Gastroesophageal sphincter (tissue), 4 donors: ENCODE data around the gene PIGZ. TPM values are rescaled to one million over a fixed set of nuclear protein-coding genes. Genes with fewer than 3 reads are reported as not detected.

Source experiments
- ATAC-seq: fragments of 150-250 bp; one replicate; pipeline ENCODE4 v1.9.1; 2016; ENCODE audit warnings: mild to moderate bottlenecking, moderate library complexity
- H3K27ac ChIP-seq, 4 donors: fragments of 200-600 bp; sonication (generic) in 3 of 4; 1 replicate in 3 of 4; 2 replicates in 1 of 4; pipeline ENCODE4 v1.5.1; 2016 to 2019
- H3K27me3 ChIP-seq: fragments of 200-600 bp; sonication (generic); one replicate; pipeline ENCODE4 v1.5.1; 2019
- H3K36me3 ChIP-seq, 2 donors: fragments of 200-600 bp; sonication (generic); one replicate each; pipeline ENCODE4 v1.5.1; 2019; ENCODE audit warnings: control low read depth in 1 of 2
- H3K4me1 ChIP-seq, 3 donors: fragments of 200-600 bp; sonication (generic); 1 replicate in 2 of 3; 2 replicates in 1 of 3; pipeline ENCODE4 v1.5.1; 2016 to 2019; ENCODE audit warnings: control low read depth in 2 of 3
- H3K4me3 ChIP-seq, 2 donors: fragments of 200-600 bp; sonication (generic); one replicate each; pipeline ENCODE4 v1.5.1; 2019; ENCODE audit warnings: mild to moderate bottlenecking in 1 of 2, moderate library complexity in 1 of 2
- H3K9me3 ChIP-seq, 3 donors: fragments of 200-600 bp; sonication (generic); one replicate each; pipeline ENCODE4 v1.5.1; 2017 to 2019; ENCODE audit warnings: control low read depth in 2 of 3
- CTCF ChIP-seq, 4 experiments: fragments of 200-600 bp in 2 of 4; fragments of 450-650 bp in 2 of 4; sonication (generic) in 1 of 4; IDR thresholded peaks; one replicate each; pipeline ENCODE4 v1.5.1; 2017 to 2019; ENCODE audit warnings: antibody characterized with exemption in 4 of 4, mild to moderate bottlenecking in 2 of 4, moderate library complexity in 2 of 4
- EP300 ChIP-seq: sonication (generic); formaldehyde crosslinking; IDR thresholded peaks from one replicate; pipeline ENCODE4 v1.6.1; 2017; ENCODE audit warnings: antibody characterized with exemption, mild to moderate bottlenecking
- POLR2A ChIP-seq, 2 donors: fragments of 450-650 bp; IDR thresholded peaks; one replicate each; pipeline ENCODE4 v1.6.1; 2017; ENCODE audit warnings: antibody characterized with exemption in 2 of 2, mild to moderate bottlenecking in 2 of 2, moderate library complexity in 1 of 2
- POLR2AphosphoS5 ChIP-seq: sonication (generic); formaldehyde crosslinking; IDR thresholded peaks from one replicate; pipeline ENCODE4 v1.6.1; 2017; ENCODE audit warnings: antibody characterized with exemption
- WGBS, 2 donors: methylation state at CpG; one replicate each; pipeline ENCODE4 v1.1.5; 2018; ENCODE audit warnings: low coverage in 1 of 2; 5-methylcytosine and 5-hydroxymethylcytosine counted together
- total RNA-seq, 4 donors: library from RNA; depleted of rRNA; stranded (reverse); fragments of >200 nt; gene quantifications; one replicate each; pipeline ENCODE4 v1.1.0, GENCODE V29; 2016

Gene PIGZ
- total RNA-seq, 4 donors from 2014 or later, result 5.0 to 15.3 (median 10.5) TPM

DNA sequence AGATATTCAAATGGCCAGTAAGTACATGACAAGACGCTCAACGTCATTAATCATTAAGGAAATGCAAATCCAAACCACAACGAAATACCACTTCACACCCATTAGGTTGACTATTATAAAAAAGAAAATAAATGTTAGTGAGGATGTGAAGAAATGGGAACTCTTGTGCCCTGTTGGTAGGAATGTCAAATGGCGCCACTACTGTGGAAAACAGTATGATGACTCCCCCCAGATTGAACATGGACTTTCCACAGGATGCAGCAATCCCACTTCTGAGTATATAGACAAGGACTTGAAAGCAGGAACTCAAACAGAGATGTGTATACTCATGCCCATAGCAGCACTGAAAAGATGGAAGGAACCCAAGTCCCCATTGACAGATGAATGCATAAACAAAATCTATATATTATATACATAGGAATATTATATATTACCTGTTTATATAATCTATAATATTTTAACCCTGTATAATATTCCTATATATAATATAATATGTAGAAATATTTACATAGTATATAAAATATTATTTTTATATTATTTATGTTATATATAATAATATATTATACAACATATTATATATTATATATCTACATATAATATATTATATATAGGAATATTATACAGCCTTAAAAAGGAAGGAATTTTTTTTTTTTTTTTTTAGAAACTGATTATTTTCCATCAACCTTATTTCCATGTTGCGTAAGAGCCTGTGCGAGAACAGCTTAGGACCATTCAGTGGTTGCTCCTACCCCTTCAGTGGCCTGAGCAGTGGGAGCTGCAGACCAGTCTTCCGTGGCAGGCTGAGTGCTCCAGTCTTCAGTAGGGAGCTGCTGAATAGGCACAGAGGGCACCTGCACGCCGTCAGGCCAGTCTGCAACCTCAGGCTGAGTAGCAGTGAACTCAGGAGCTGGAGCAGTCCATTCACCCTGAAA, 17.6 kb upstream of the PIGZ start:
- no peaks in the 10 kb centered on the region for H3K4me1 ChIP-seq
- 81 to 87% methylated on average over 6 to 7 of the region's 9 CpGs for WGBS, 2 donors
- H3K27ac ChIP-seq, result no peak overlapping the region
- H3K36me3 ChIP-seq, result no peaks in the 10 kb centered on the region
- no peak overlapping the region for H3K4me3 ChIP-seq
- no peaks in the 10 kb centered on the region for H3K9me3 ChIP-seq
- no peak for TF ChIP-seq POLR2AphosphoS5
- TF ChIP-seq EP300, result no peak
- no peak for TF ChIP-seq CTCF (IDR thresholded peaks at IDR 0.05)
- TF ChIP-seq POLR2A (IDR thresholded peaks at IDR 0.05), result no peak
- peaks cover 9% of the 10 kb centered on the region for H3K27me3 ChIP-seq
- no peak for ATAC-seq

DNA sequence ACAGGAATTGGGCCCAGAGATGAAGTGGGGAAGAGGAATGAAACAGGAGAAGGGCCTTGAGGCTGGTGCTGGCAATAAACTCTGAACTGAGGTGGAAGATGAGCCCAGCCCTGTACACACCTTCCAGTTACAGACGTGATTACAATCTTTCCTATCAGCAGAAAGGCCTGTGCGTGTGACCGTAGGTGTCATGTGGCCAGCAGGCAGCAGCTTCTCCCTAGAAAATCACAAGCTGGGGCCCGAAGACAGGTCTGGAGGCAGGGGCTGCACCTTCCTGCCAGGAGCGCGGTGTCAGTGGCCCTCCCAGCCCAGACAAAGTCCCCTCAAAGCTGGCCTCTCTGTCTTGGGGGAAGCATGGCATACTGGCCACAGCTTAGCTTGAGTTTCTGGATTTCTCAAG, 16.7 kb upstream of the PIGZ start:
- 90% methylated on average over 2 of the region's 6 CpGs; no CpG with 5 or more reads in 1 of the 2 donors for WGBS, 2 donors

GRCh38 chr3:196983186-196983585, 14.6 kb upstream of the PIGZ start:
- ATAC-seq, result no peak
- H3K27me3 ChIP-seq, result peaks cover 11% of the 10 kb centered on the region
- no peaks in the 10 kb centered on the region for H3K9me3 ChIP-seq
- whole genome bisulfite sequencing, 2 donors, result 50 to 56% methylated on average over 1 of the region's 1 CpG
- H3K27ac ChIP-seq, result no peak overlapping the region
- H3K36me3 ChIP-seq, result no peaks in the 10 kb centered on the region
- no peak overlapping the region for H3K4me3 ChIP-seq
- H3K4me1 ChIP-seq, result peaks cover 0 to 8% (median 0%) of the 10 kb centered on the region in 3 donors
- TF ChIP-seq POLR2AphosphoS5, result no peak

More for the DNA sequence above, 16.7 kb upstream of the PIGZ start:
- Histone ChIP-seq H3K9me3 (no peaks in the 10 kb centered on the region), H3K27ac (no peak overlapping the region), H3K4me1 (no peaks in the 10 kb centered on the region), H3K36me3 (no peaks in the 10 kb centered on the region), H3K4me3 (no peak overlapping the region), H3K27me3 (peaks cover 9% of the 10 kb centered on the region)
- ATAC-seq, result no peak
- TF ChIP-seq POLR2AphosphoS5, result no peak
- no peak for TF ChIP-seq CTCF (IDR thresholded peaks at IDR 0.05)
- TF ChIP-seq EP300, result no peak
- no peak for TF ChIP-seq POLR2A (IDR thresholded peaks at IDR 0.05)

GRCh38 chr3:196981657-196982056, 13.0 kb upstream of the PIGZ start:
- no peak for TF ChIP-seq EP300
- no peak for TF ChIP-seq CTCF (IDR thresholded peaks at IDR 0.05)
- no peak for TF ChIP-seq POLR2AphosphoS5
- no peak for TF ChIP-seq POLR2A (IDR thresholded peaks at IDR 0.05)
- H3K9me3 ChIP-seq, result no peaks in the 10 kb centered on the region
- H3K4me3 ChIP-seq, result no peak overlapping the region
- H3K4me1 ChIP-seq, result peaks cover 0 to 8% (median 0%) of the 10 kb centered on the region in 3 donors
- WGBS, 2 donors, result 83 to 91% methylated on average over 4 to 13 of the region's 13 CpGs
- no peak for ATAC-seq
- H3K27me3 ChIP-seq, result peaks cover 6% of the 10 kb centered on the region
- no peak overlapping the region for H3K27ac ChIP-seq
- no peaks in the 10 kb centered on the region for H3K36me3 ChIP-seq

DNA sequence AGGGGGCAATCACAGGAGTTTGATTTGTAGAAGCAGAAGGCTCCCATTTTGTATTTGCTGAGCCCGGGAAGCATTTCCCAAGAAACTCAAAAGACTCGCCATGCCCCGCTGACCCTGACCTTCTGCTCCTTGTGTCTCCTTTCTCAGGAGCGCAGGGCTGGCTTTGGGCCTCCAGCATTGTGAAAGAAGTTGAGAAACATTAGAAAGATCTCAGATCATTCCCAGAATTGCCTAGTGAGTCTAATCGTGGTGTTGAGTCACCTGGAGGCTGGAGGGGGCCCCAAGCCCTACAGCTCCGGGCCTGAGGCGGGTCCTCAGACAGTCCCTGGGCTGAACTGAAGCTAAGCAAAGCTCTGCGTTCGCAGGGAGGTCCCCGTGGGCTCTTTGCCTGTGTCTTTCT, 10.9 kb upstream of the PIGZ start:
- Histone ChIP-seq H3K9me3 (no peaks in the 10 kb centered on the region), H3K4me3 (no peak overlapping the region), H3K27me3 (peaks cover 4% of the 10 kb centered on the region), H3K27ac (no peak overlapping the region), H3K4me1 (peaks cover 0 to 8% (median 0%) of the 10 kb centered on the region in 3 donors), H3K36me3 (no peaks in the 10 kb centered on the region)
- no peak for ATAC-seq
- WGBS, 2 donors, result 70 to 83% methylated on average over 7 to 10 of the region's 10 CpGs
- TF ChIP-seq CTCF (IDR thresholded peaks at IDR 0.05), result no peak
- TF ChIP-seq POLR2A (IDR thresholded peaks at IDR 0.05), result no peak
- no peak for TF ChIP-seq POLR2AphosphoS5
- TF ChIP-seq EP300, result no peak
